Occipital lobe (tissue), 2 donors: Measurements from ENCODE around the gene MARCHF10. TPM values are rescaled to one million over a fixed set of nuclear protein-coding genes. Genes with fewer than 3 reads are reported as not detected.
"Not testable (repeated sequence)": the region's sequence is repeated elsewhere in the genome, so short reads cannot be mapped to it uniquely, and the experiment has no call there.

ENCODE experiments used
- DNase-seq: peaks from one replicate; lab custom pipeline; 2025; lab: John Stamatoyannopoulos, UW
- total RNA-seq: library from RNA; depleted of rRNA; stranded (reverse); fragments of >200 nt; gene quantifications from one replicate; pipeline ENCODE4 v1.2.3, GENCODE V29; 2014

MARCHF10 gene, protein sequence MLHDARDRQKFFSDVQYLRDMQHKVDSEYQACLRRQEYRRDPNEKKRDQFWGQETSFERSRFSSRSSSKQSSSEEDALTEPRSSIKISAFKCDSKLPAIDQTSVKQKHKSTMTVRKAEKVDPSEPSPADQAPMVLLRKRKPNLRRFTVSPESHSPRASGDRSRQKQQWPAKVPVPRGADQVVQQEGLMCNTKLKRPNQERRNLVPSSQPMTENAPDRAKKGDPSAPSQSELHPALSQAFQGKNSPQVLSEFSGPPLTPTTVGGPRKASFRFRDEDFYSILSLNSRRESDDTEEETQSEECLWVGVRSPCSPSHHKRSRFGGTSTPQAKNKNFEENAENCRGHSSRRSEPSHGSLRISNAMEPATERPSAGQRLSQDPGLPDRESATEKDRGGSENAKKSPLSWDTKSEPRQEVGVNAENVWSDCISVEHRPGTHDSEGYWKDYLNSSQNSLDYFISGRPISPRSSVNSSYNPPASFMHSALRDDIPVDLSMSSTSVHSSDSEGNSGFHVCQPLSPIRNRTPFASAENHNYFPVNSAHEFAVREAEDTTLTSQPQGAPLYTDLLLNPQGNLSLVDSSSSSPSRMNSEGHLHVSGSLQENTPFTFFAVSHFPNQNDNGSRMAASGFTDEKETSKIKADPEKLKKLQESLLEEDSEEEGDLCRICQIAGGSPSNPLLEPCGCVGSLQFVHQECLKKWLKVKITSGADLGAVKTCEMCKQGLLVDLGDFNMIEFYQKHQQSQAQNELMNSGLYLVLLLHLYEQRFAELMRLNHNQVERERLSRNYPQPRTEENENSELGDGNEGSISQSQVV
- 0.62 TPM for total RNA-seq

DNA sequence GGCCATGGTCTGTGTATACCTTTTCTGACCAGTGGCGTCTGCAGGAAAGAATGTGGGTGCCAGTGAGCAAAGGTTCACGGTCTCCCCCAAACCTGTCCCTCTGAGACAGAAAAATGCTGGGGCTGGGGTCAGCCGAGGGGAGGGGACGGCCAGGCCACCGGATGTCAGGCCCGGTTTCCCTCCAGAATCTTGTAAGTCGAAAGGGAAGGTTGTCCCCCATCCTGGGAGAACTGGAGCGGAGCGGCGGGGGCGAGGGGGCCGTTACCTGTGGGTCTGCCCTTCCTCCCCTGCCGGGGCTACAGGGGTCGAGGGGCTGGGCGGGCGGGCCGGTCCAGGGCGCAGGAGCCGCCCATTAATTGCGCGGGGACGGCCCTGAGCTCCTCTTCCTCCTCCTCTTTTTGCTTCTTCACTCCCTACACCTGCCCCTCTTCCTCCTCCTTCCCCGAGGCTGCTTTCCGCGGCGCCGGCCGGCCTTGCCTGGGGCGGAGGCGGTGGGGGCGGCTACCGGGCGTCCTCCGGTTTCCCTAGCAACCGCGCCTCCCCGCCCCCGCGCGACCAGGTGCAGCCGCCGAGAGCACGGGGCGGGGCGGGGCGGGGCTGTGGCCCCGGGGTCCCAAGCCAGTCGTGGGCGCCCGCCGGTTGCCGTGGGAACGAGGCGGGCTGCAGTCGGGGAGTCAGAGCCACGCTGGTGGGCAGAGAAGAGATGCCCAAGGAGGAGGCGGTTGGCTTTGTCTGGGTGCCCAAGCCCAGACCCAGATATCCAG lies at the start of gene MARCHF10:
Gene MARCHF10, minus strand, starts transcription at position 503 of the 764 bp plus-strand sequence. CDS start 6,579 bp downstream, outside the sequence.
- DNase-seq = peak; percentile 43

- DNase-seq = no peak
Measured at GRCh38 chr17:62857526-62857925, 49.4 kb upstream of the MARCHF10 start.

DNA sequence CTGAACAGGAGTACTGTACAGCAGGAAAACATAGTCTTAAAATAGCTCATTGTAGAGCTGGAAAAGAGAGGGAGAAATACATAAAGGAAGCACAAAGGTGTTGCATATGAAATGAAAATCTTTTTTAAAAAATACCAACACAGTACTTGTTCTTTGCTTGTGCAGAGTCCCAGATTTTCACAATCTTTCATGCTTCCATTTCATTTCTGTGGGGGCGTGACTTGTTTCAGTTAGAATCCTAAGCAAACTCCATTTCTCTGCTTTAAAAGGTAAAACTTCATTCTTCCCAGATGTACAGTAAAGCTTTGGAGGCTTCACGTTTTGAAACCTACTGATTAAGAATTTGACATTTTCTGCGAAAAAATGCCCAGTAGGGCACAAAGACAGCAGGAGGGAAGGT lies 48.5 kb upstream of the MARCHF10 start:
- no peak for DNase-seq

DNA sequence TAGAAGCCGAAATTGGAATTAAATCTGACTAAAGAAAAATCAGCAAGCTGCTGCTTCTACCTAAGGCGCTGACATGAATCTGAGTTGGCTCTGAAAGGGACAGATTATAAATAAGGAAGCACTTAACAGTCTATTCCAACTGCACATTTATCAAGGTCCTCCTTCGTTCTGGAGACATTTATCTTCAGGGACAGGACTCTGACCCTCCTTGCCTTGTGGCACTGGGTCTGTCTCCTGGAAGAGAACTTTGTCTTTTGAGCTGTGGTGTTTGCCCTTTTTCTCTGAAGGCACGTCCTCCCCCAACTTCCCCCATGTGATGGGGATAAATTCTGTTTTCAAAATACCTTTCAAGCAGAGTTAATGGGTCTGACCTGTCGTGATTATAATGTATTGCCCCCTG lies 47.0 kb upstream of the MARCHF10 start:
- DNase-seq = no peak

DNA sequence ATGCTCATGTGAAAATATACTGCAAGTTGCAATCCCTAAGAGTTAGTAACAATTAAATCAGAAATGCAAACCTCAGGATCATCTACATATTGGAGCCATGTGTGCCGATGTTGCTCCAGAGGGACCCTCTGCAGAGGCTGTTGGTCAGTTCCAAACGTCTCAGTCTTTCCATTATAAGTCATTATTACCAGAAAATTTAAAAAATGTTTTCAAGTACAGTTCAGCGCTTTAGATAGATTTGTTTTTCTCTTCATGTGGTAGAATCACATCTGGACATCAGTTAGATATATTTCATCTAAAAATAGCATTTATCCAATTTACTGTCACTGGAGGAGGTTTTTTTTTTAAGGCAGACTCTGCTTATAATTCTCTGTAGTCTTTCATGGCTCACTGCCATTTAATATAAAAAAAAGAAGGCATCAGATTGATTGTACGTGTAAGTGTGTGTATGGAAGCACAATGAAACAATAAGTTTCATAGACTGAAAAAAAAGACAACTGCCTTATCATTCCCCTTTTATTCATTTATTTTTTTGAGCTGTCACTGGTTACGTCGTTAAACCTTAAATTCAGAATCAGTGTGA lies 46.1 kb upstream of the MARCHF10 start:
- DNase-seq = no peak

DNA sequence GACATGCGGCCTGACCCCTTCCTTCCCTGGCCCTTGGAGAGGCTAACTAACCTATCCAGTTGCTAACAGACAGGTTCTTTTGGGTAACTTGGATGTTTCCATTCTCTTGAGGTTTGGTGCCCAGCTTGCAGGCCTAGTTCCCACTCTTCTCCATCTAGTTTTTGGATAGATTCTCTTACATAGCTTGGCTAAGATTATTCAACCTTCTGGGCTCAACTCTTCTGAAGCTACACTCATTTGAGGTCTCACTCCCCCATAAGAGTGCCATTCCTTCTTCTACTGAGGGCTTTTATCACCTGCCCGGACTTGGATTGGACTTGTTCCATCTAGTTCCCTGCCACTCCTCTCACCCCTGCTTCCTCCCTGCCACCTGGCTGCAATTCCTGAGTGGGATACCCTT lies 44.1 kb upstream of the MARCHF10 start:
- no peak for DNase-seq

- not testable (repeated sequence) for DNase-seq
Measured at GRCh38 chr17:62849591-62850415, 41.7 kb upstream of the MARCHF10 start.

DNA sequence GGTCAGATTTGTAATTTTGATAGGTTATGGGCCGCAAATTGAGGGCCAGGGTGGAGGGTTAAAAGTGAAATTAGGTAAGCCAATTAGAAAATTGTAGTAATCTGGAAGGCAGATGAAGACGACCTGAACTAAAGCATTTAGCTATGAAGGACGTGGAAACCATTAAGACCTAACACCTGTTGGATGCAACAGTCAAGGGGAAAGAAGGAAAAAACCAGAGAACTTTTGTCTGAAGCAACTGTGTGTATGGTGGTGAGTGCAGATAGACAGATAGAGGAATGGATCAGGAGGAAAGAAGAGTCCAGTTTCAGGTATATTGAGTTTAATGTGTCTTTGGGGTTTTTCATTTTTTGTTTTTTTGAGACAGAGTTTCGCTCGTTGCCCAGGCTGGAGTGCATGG lies 40.2 kb upstream of the MARCHF10 start:
- DNase-seq = no peak

DNA sequence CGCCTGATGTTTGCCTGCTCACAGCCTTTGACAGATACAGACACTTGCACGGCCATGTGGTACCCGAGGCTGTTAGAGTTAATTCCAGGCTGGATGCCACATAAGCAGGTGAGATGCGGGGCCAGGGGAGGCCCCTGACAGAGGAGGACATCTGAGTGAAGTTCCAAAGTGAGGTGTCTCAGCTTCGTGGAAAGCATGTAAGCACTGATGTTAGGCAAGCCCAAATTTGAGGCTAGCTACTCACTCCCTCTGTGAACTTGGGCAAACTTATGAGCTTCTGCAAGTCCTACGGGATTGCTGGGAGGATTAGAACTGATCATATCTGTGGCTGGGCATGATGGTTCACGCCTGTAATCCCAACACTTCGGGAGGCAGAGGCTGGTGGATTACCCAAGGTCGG lies 39.3 kb upstream of the MARCHF10 start:
- no peak for DNase-seq

DNA sequence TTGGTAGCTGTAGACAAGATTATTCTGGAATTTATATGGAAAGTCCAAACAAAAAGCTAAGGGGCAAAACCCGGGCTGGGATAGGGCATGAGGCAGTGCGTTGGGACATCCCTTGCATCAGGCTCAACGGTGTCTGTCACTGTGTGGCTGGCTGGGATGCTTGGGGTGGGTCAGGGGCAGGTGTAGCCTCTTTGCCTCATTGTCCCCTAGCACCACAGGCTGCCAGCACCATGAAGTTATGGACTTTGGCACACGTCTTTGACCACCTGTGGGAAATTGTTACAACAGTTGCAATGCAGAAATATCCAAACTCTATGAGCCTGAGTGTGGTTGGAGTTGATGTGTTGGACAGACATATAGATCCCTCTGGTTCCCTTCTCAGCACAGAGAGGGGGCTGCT lies 32.8 kb upstream of the MARCHF10 start:
- DNase-seq = no peak

DNA sequence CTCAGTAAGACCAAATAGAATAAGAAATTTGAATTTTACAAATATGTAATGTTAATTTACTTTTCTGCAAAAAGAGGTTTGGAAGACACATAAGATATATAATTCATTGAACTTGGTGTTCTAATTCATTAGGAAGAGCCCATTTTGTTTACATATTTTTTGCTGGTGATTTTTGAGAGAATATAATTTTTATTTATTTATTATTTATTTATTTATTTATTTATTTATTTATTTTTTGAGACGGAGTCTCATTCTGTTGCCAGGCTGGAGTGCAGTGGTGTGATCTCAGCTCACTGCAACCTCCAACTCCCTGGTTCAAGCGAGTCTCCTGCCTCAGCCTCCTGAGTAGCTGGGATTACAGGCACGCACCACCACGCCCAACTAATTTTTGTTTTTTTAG lies 25.7 kb upstream of the MARCHF10 start:
- DNase-seq = not testable (repeated sequence)

DNA sequence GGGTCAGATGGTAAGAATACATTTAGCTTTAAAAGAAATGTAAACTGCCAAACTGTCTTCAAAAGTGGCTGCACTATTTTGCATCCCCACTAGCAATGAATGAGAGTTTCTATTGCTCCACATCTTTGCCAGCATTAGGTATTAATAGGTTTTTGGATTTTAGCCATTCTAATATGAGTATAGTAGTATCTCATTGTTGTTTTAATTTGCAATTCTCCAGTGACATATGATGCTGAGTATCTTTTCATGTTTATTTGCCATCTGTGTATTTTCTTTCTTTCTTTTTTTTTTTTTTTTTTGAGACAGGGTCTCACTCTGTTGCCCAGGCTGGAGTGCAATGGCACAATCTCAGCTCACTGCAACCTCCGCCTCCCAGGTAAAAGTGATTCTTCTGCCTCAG lies 24.3 kb upstream of the MARCHF10 start:
- DNase-seq = no peak

GRCh38 chr17:62831066-62831465 lies 23.0 kb upstream of the MARCHF10 start:
- DNase-seq = not testable (repeated sequence)

DNA sequence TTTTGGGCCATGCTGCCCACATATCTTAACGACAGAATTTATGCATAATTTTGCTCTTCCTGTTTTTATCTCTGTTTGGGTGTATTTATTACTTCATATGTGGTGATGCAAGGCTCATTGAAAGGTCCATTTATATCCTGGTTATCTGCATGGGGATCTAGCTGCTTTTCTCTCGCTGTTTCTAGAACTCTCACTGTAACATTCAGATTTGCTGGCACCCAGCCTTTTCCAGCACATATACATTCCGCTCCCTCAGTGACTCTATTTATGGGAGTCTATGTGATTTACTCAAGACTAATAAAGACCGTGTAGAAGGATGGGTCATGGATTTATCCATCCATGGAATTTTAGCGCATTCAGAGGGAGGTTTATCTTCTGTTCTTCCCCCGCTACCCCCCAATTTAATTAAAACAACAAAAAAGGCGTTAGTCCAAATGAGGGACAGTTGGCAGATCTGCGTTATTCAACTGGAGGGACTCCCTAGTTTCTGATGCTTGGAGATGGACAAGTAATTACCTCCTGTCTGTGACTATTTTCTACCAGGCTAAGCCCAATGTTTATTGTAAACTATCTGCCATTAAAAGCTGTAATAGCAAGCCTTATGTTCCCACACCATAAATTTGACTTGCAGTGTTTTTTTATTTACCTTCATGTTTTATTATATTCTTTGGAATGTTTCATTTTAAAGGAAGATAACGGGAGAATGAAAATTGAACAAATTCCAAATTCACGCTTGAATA lies 19.8 kb upstream of the MARCHF10 start:
- peak; percentile 19 for DNase-seq

DNA sequence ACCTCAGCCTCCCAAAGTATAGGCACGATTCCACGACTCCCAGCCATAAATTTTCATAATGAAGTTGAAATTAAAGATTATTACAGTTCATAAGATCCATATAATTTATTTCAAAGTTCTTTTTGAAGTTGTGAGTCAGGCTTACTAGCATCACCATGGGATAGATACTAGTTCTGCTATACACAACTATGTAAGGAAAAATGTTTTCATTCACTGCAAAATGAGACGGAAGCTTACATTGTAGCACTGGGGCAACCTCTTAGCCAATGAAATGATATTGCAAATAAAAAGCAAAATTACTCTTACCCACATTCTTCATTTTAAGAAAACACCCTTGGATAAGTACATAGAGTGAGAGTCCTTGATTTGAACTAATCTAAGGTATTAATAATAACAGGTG lies 18.8 kb upstream of the MARCHF10 start:
- DNase-seq = no peak

- DNase-seq = no peak
Measured at GRCh38 chr17:62825182-62825581, 17.1 kb upstream of the MARCHF10 start.

DNA sequence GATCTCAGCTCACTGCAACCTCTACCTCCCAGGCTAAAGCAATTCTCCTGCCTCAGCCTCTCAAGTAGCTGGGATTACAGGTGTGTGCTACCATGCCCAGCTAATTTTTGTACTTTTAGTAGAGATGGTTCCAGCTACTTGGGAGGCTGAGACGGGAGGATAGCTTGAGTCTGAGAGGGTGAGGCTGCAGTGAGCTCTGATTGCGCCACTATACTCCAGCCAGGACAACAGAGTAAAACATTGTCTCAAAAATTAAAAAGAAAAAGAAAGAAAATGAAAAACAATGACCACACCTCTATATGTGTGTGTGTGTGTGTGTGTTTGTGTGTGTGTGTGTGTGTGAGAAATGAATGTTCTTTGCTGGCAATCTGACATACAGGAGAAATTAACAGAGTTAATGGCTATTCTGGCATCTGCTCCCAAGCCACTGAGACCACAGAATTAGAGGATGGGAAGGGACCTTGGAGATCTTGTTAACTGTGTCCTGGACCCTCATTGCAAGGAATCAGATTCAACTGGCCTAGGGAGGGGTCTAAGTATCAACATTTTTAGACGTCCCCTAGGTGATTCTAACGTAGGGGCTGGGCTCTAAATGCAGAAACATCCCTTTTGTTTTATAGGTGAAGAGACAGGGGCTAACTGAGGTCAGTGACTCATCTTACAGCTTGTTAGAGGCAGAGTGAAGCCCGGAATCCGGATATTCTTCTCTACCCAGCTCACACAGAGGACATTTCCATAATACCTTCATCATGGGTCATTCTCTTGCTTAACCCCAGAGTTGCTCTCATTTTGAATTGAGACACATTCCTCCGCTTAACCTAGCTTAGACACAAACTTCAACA lies 16.4 kb upstream of the MARCHF10 start:
- DNase-seq = no peak

- no peak for DNase-seq
Measured at GRCh38 chr17:62823111-62823893, 15.2 kb upstream of the MARCHF10 start.
